NCI-H82 (cell line): ENCODE measurements around the gene ZMYND8.
A peak's percentile ranks its signal among the peaks of the same experiment; 100 is the strongest.
"Not testable (repeated sequence)": the region's sequence is repeated elsewhere in the genome, so short reads cannot be mapped to it uniquely, and the experiment has no call there.

Source experiments
- DNase-seq: peaks from one replicate; lab custom pipeline; 2025; lab: John Stamatoyannopoulos, UW

Gene ZMYND8

DNA sequence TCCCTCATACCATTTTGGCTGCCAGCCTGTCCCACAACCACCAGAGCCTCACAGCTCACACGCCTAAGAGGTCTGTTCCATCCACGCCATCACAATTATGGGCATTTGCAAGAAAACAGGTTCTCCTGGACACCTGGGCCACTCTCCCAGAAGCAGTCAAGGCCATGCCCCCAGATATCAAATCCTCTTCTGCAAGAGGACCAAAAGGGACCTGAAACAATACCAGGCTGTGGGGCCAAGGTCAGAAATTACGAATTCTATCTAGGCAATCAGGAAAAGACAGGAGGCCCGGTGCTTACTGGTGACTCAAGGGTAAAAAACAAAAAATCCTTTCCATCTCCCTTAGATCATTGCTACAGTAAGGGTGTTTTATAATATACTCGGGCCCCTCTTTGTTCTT lies 69.8 kb downstream of the ZMYND8 start:
- no peak for DNase-seq

DNA sequence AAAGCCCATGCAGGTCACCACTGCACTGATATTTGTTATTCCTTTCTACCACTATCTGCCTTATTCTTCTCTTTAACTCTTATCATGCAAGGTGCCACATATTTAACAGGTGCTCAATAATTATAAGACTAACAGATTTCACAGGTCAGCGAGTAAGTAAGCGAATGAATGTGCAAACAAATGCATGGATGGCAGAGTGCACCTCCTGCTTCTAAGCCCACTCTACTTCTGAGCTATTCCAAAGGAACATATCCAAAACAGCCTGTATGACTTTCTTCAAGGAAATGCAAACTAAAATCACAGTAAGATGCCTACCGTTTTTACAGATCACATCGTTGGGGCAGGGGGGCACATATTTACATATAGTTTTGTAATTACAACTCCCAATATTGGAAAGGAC lies 71.3 kb downstream of the ZMYND8 start:
- no peak for DNase-seq

DNA sequence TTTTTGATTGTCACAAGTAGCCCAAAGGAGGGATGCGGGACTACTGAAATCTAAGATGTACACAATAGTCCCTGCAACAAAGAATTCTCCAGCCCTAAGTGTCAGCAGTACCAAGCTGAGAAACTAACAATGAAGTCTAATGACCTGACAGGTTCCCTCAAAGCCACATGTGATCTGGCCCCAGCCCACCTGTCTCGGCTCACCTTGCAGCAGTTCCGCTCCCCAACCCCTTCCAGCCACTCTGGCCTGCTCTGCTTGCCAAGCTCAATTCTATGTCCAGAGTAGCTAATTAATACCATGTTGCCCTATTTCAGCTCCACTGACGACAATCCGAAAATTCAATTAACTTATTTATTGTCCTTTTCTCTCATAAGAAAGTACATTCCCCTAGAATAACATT lies 72.1 kb downstream of the ZMYND8 start:
- no peak for DNase-seq

- DNase-seq: no peak
Observed at GRCh38 chr20:47283411-47283810, 73.1 kb downstream of the ZMYND8 start.

DNA sequence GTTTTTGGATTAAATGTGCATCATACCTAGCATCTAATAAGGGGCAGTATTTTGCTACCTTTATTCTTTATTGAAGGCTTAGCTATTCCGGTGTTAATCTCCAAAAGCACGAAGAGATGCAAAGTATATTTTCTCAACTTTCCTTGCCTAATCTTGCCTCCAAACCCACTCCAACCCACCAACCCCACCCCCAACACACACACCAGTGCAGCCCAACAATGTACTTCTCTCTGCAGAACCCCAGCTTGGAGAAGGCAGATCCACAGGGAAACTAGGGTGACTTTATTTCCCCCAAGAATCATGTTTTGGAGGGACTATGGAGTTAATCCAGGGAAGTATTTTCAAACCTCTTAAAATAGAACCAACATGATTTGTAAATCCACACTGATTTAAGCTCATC lies 73.6 kb downstream of the ZMYND8 start:
- no peak for DNase-seq

GRCh38 chr20:47281376-47281775 lies 75.1 kb downstream of the ZMYND8 start:
- no peak for DNase-seq

GRCh38 chr20:47280668-47281067 lies 75.8 kb downstream of the ZMYND8 start:
- DNase-seq: no peak

DNA sequence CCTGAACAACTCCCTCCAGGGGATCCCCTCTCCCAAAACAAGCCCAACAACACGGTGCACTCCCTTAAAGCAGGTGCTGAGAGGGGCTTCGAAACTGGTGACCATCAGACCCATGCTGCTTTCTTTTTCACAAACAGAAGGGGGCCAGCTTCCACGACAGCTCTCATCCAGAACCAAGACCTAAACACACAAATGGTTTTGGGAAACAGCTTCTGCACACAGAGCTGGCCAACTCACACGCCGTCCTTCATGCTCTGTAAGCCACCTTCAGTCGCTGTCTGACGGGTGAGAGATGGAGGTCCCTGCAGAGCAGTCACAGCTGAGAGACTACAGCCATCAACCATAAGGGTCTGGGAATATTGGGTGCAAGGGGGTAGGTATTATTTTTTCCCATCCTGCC lies 76.3 kb downstream of the ZMYND8 start:
- no peak for DNase-seq

DNA sequence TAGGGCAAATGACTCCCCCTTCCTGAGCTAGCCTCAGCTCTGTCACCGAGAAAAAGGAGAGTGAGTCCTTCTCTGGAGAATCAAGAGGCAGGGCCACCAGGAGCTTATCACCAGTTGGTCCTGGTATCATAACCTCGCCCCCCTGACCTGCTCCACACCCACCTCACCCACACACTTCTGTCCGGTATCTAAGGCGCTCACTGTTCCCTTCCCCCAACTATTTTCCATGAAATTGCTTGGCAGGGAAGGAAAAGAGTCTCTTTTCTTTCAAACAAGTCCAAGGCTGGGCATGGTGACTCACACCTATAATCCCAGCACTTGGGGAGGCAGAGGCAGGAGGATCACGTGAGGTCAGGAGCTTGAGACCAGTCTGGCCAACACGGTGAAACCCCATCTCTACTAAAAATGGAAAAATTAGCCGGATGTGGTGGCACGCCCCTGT lies 77.6 kb downstream of the ZMYND8 start:
- DNase-seq: no peak

GRCh38 chr20:47277535-47277872 lies 79.0 kb downstream of the ZMYND8 start:
- not testable (repeated sequence) for DNase-seq

- no peak for DNase-seq
Observed at GRCh38 chr20:47276851-47277534, 79.5 kb downstream of the ZMYND8 start.

GRCh38 chr20:47276251-47276650 lies 80.2 kb downstream of the ZMYND8 start:
- no peak for DNase-seq

DNA sequence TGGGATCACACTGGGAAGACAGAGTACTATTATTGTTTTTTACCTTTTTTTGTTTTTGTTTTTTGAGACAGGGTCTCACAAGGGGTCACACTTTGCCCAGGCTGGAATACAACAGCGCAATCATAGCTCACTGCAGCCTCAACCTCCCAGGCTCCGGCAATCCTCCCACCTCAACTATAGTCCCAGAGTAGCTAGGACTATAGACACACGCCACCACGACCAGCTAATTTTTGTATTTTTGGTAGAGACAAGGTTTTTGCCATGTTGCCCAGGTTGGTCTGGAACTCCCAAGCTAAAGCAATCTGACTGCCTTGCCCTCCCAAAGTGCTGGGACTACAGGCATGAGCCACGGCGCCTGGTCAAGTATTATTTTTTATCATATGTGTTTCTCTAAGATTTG lies 81.0 kb downstream of the ZMYND8 start:
- no peak for DNase-seq

DNA sequence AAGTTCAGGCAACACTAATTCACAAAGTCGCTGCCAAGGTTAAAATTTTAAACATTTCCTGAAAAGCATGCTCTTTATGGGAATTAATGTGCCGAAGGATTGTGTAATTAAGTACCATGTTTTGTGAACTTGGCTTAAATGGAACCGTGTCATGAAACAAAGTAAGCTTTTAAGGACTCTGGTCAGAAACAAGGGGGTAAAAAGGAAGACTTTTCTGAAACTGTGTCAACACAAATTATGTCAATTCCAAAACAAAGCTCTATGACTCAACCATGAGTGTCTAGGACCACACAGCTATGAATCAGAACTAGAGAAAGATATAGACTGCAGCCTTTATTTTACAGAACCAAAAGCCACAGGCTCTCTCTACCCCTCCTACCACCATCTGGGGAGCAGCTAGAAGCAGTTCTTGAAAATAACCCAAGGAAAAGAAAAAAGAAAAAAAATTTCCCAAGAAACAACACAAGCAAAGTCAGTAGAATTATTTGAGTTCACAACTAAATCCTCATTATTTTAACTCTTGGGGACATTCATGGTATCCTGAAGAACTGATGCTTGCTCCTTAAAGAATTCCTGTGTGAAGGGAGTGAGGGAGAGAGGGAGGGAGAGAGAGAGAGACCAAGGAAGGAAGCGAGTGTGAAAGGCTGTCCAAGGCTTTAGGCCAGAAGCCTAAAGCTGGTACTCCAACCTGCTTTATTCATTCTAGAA lies 81.9 kb downstream of the ZMYND8 start:
- DNase-seq: no peak

DNA sequence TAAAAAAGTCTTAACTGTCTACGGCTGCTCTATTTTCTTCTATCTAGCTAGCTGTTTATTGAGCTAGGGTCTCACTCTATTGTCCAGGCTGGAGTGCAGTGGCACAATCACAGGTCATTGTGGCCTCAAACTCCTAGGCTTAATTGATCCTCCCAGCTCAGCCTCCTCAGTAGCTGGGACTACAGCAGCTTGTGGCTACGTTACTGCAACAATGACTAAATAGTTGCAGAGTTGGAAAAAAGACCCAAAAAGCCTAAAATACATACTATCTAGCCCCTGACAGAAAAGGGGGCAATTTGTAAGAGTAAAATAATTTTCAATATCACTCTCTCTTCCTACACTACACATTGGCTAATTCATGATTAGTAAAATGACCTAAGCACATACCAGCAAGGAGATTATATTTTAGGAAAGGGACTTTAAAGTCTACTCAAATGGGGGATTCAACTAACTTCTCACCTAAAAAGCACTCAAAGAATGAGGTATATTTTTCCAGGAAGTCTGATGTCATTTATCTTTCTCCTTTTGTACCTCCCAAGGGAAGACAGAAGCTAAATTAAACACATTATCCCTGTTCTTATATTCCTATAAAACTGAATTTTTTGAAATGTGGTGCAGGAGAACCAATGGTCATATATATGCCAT lies 82.8 kb downstream of the ZMYND8 start:
- DNase-seq: no peak

DNA sequence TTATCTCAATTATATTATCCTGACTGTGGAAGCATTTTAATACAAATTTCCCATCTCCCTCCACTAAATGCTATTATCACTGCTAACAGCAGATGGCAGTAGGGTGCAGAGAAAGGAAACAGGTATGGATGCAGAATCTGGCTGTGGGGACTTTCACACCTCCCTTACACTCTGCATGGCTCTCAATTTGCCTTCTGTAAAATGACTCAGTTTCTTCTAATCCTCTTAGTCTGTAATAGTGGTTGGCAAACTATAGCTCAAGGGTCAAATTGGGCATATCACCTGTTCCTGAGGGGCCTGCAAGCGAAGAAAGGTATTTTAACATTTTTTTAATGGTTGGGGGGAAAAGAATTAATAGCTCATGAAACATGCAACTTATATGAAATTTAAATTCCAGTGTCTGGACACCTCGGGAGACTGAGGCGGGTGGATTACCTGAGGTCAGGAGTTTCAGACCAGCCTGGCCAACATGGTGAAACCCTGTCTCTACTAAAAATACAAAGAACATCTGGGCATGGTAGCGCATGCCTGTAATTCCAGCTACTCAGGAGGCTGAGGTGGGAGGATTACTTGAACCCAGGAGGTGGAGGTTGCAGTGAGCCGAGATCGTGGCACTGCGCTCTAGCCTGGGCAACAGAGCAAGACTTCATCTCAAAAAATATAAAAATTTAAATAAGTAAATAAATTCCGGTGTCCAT lies 83.5 kb downstream of the ZMYND8 start:
- peak; percentile 84 for DNase-seq

- DNase-seq: no peak
Observed at GRCh38 chr20:47271046-47271615, 85.4 kb downstream of the ZMYND8 start.

DNA sequence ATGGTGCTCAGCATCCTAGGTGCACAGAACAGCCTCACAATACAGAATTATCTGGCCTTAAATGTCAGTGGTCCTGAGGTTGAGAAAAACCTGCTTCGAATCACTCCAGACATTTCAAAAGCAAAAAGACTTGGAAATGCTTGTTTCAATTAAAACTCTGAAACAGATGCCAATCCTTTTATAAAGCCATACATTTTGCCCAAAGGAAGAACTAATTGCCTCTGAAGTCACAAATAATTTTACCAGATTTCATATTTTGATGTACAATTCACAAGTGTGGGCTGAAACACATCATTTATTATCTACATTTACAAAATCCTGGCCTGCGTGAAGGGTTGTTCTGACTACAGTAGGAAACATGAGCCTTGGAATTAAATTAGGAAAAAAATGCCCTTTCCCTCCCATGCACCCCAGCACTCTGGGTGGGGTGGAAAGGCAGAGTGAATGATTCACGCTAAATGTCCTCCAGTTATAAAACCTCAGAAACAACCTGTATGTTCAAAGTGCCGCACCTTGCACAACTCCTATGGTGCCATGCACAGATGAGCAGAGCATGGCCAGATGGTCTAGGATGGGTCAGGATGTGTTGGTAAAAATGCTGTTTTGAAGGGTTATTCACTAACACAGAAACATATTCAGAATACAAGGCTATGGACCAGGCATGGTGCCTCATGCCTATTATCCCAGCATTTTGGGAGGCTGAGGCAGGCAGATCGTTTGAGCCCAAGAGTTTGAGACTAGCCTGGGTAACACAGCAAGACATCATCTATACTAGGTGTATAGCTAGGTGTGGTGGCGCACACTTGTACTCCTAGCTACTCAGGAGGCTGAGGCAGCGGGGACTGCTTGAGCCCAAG lies 87.0 kb downstream of the ZMYND8 start:
- no peak for DNase-seq

- DNase-seq: no peak
Observed at GRCh38 chr20:47267621-47268020, 88.9 kb downstream of the ZMYND8 start.

DNA sequence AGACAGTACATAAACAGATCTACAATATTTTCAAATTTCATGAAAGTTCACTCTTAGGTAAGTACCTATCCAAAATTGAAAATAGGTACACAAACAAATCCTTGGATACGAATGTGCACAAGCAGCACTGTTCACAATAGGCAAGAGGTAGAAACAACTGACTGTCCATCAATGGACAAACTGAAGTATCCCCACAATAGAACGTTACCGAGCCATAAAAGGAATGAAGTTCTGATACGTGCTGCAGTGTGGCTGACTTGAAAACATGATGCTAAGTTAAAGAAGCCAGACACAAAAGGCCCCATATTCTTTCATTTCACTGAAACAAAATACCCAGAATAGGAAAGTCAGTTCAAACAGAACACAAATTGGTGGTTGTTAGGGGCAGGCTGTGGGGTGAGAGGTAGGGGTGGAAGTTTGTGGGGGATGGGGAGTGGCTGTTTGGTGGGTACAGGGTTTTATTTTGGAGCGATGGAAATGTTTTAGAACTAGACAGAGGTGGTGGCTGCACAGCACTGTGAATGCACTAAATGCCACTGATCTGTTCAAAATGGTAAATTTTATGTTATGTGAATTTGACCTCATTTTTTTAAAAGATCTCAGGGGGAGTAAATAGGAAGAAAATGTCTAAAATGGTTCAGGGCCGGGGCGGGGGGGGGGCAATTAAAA lies 89.5 kb downstream of the ZMYND8 start:
- DNase-seq: no peak

GRCh38 chr20:47265984-47266383 lies 90.5 kb downstream of the ZMYND8 start:
- DNase-seq: no peak
